GM12878 (cell line): ENCODE measurements around the gene ASB8.

Source experiments
- CTCF ChIP-seq, 3 experiments: IDR thresholded peaks in 2 of 3; conservative IDR thresholded peaks in 1 of 3; 2 replicates each; pipeline ENCODE4 v1.5.1; 2011; ENCODE audit warnings: low read depth in 3 of 3, low read length in 3 of 3, mild to moderate bottlenecking in 3 of 3, control low read depth in 2 of 3, moderate library complexity in 2 of 3, inconsistent platforms in 1 of 3, mixed read lengths in 1 of 3; ENCODE audit not compliant: control insufficient read depth in 2 of 3, insufficient read depth in 1 of 3; ENCODE audit errors: extremely low read depth in 1 of 3
- EGR1 ChIP-seq, 2 experiments: IDR thresholded peaks; 1 replicate in 1 of 2; 2 replicates in 1 of 2; pipeline ENCODE4 v1.6.1; 2011 to 2012; ENCODE audit warnings: low read depth in 2 of 2, low read length in 2 of 2, borderline replicate concordance in 1 of 2, mild to moderate bottlenecking in 1 of 2, moderate library complexity in 1 of 2
- EP300 ChIP-seq, 2 experiments: fragments of 150-350 bp in 1 of 2; IDR thresholded peaks; 2 replicates each; pipeline ENCODE4 v1.6.1; 2011 to 2012; ENCODE audit warnings: low read depth in 2 of 2, low read length in 2 of 2, borderline replicate concordance in 1 of 2, improper control_type of control experiment in 1 of 2, inconsistent platforms in 1 of 2; ENCODE audit not compliant: control insufficient read depth in 1 of 2
- EZH2 ChIP-seq: IDR thresholded peaks from 2 replicates; pipeline ENCODE4 v1.6.1; 2012; ENCODE audit warnings: low read depth, mild to moderate bottlenecking, control low read depth, inconsistent platforms, low read length, borderline replicate concordance; ENCODE audit not compliant: control insufficient read depth
- HDAC2 ChIP-seq: fragments of 200-600 bp; sonication (generic); IDR thresholded peaks from 2 replicates; pipeline ENCODE4 v1.6.1; 2017
- MTA2 ChIP-seq: fragments of 450-650 bp; IDR thresholded peaks from 2 replicates; pipeline ENCODE4 v1.6.1; 2016; ENCODE audit warnings: low read depth, mild to moderate bottlenecking, moderate library complexity
- NR2C1 ChIP-seq: fragments of 450-650 bp; IDR thresholded peaks from 2 replicates; pipeline ENCODE4 v1.6.1; 2017; ENCODE audit warnings: antibody characterized with exemption, mild to moderate bottlenecking, moderate library complexity
- NR2C2 ChIP-seq: IDR thresholded peaks from 2 replicates; pipeline ENCODE4 v1.6.1; 2011; ENCODE audit warnings: borderline replicate concordance, low read depth; ENCODE audit not compliant: control insufficient read depth, insufficient read length
- POLR2A ChIP-seq: IDR thresholded peaks from 2 replicates; pipeline ENCODE4 v1.6.1; 2011; ENCODE audit warnings: low read depth, mild to moderate bottlenecking, low read length
- SP1 ChIP-seq: IDR thresholded peaks from one replicate; pipeline ENCODE4 v1.6.1; 2011; ENCODE audit warnings: low read depth, low read length
- SUZ12 ChIP-seq: fragments of 200-600 bp; sonication (generic); IDR thresholded peaks from one replicate; pipeline ENCODE4 v1.6.1; 2018; ENCODE audit warnings: antibody characterized with exemption, mild to moderate bottlenecking; ENCODE audit not compliant: unreplicated experiment
- USF2 ChIP-seq: IDR thresholded peaks from 2 replicates; pipeline ENCODE4 v1.6.1; 2011; ENCODE audit warnings: low read depth, low read length, improper control_type of control experiment, borderline replicate concordance
- ZNF207 ChIP-seq: fragments of 450-650 bp; IDR thresholded peaks from 2 replicates; pipeline ENCODE4 v1.6.1; 2014; ENCODE audit warnings: antibody characterized with exemption, mild to moderate bottlenecking, borderline replicate concordance

- TF ChIP-seq USF2: no peak
- no peak for TF ChIP-seq CTCF (IDR thresholded peaks at IDR 0.05 in 2 of 3, conservative IDR thresholded peaks at IDR 0.05 in 1 of 3; ENCODE audit: control insufficient read depth in 2 of 3, extremely low read depth in 1 of 3, insufficient read depth in 1 of 3, low read depth in 3 of 3, low read length in 3 of 3)
- TF ChIP-seq SUZ12: no peak
- TF ChIP-seq EZH2: no peak
- no peak for TF ChIP-seq NR2C1
- TF ChIP-seq SP1: no peak
- TF ChIP-seq POLR2A: no peak
- no peak for TF ChIP-seq ZNF207
- TF ChIP-seq EP300 (IDR thresholded peaks at IDR 0.05; ENCODE audit: borderline replicate concordance in 1 of 2, control insufficient read depth in 1 of 2, low read depth in 2 of 2, low read length in 2 of 2): no peak
- no peak for TF ChIP-seq NR2C2
- no peak for TF ChIP-seq MTA2
- TF ChIP-seq HDAC2: no peak
- no peak for TF ChIP-seq EGR1 (IDR thresholded peaks at IDR 0.05; ENCODE audit: borderline replicate concordance in 1 of 2, low read depth in 2 of 2, low read length in 2 of 2)
Measured at GRCh38 chr12:48185181-48185919, 28.0 kb upstream of the ASB8 start.
